ENCODE data around the gene HSD3B7. TPM values are rescaled to one million over a fixed set of nuclear protein-coding genes. Genes with fewer than 3 reads are reported as not detected.
A peak's percentile ranks its signal among the peaks of the same experiment; 100 is the strongest.
"Not testable (repeated sequence)": the region's sequence is repeated elsewhere in the genome, so short reads cannot be mapped to it uniquely, and the experiment has no call there.

HSD3B7 gene
- total RNA-seq, 1 donor from 2014 or later: 11.5 TPM

GRCh38 chr16:31008149-31008548 lies 23.1 kb downstream of the HSD3B7 start:
- DNase-seq (ENCODE audit: low read depth): no peak
- no peak for TF ChIP-seq CTCF (IDR thresholded peaks at IDR 0.05; ENCODE audit: insufficient read depth, low read length, poor library complexity, severe bottlenecking)
- Histone ChIP-seq H3K27me3 (ENCODE audit: control insufficient read depth, insufficient read depth, low read length) (peaks cover 10% of the 10 kb centered on the region), H3K4me3 (ENCODE audit: low read depth, low read length) (no peak overlapping the region), H3K36me3 (ENCODE audit: control insufficient read depth, insufficient read depth, low read length) (no peaks in the 10 kb centered on the region)

GRCh38 chr16:31008551-31008950 lies 23.5 kb downstream of the HSD3B7 start:
- H3K27me3 ChIP-seq (ENCODE audit: control insufficient read depth, insufficient read depth, low read length): peaks cover 12% of the 10 kb centered on the region
- no peaks in the 10 kb centered on the region for H3K36me3 ChIP-seq (ENCODE audit: control insufficient read depth, insufficient read depth, low read length)
- TF ChIP-seq CTCF (IDR thresholded peaks at IDR 0.05; ENCODE audit: insufficient read depth, low read length, poor library complexity, severe bottlenecking): no peak
- DNase-seq (ENCODE audit: low read depth): no peak
- no peak overlapping the region for H3K4me3 ChIP-seq (ENCODE audit: low read depth, low read length)

- Histone ChIP-seq H3K36me3 (ENCODE audit: control insufficient read depth, insufficient read depth, low read length) (no peaks in the 10 kb centered on the region), H3K4me3 (ENCODE audit: low read depth, low read length) (no peak overlapping the region), H3K27me3 (ENCODE audit: control insufficient read depth, insufficient read depth, low read length) (peaks cover 12% of the 10 kb centered on the region)
- TF ChIP-seq CTCF (IDR thresholded peaks at IDR 0.05; ENCODE audit: insufficient read depth, low read length, poor library complexity, severe bottlenecking): no peak
- no peak for DNase-seq (ENCODE audit: low read depth)
Measured at GRCh38 chr16:31009120-31009519, 24.1 kb downstream of the HSD3B7 start.

GRCh38 chr16:31009894-31010584 lies 25.0 kb downstream of the HSD3B7 start:
- Histone ChIP-seq H3K27me3 (ENCODE audit: control insufficient read depth, insufficient read depth, low read length) (peaks cover 12% of the 10 kb centered on the region), H3K36me3 (ENCODE audit: control insufficient read depth, insufficient read depth, low read length) (no peaks in the 10 kb centered on the region), H3K4me3 (ENCODE audit: low read depth, low read length) (peak overlapping the region; percentile 45)
- TF ChIP-seq CTCF (IDR thresholded peaks at IDR 0.05; ENCODE audit: insufficient read depth, low read length, poor library complexity, severe bottlenecking): peak; percentile 11
- no peak for DNase-seq (ENCODE audit: low read depth)

GRCh38 chr16:31010585-31011325 lies 25.7 kb downstream of the HSD3B7 start, which contains the start of gene STX1B:
Gene STX1B (minus strand): TSS chr16:31010638. CDS start chr16:31010396, 242 bp downstream.
- no peak for TF ChIP-seq CTCF (IDR thresholded peaks at IDR 0.05; ENCODE audit: insufficient read depth, low read length, poor library complexity, severe bottlenecking)
- no peak for DNase-seq (ENCODE audit: low read depth)
- Histone ChIP-seq H3K27me3 (ENCODE audit: control insufficient read depth, insufficient read depth, low read length) (peaks cover 12% of the 10 kb centered on the region), H3K4me3 (ENCODE audit: low read depth, low read length) (peak within 1 kb of the TSS; percentile 45), H3K36me3 (ENCODE audit: control insufficient read depth, insufficient read depth, low read length) (no peaks in the 10 kb centered on the region)

- not testable (repeated sequence) for DNase-seq (ENCODE audit: low read depth); H3K4me3 ChIP-seq (ENCODE audit: low read depth, low read length)
Measured at GRCh38 chr16:31011815-31012214, 26.8 kb downstream of the HSD3B7 start.

GRCh38 chr16:31013292-31013691 lies 28.3 kb downstream of the HSD3B7 start:
- not testable (repeated sequence) for H3K4me3 ChIP-seq (ENCODE audit: low read depth, low read length); DNase-seq (ENCODE audit: low read depth); H3K36me3 ChIP-seq (ENCODE audit: control insufficient read depth, insufficient read depth, low read length)
- H3K27me3 ChIP-seq (ENCODE audit: control insufficient read depth, insufficient read depth, low read length): peaks cover 12% of the 10 kb centered on the region

More at GRCh38 chr16:31011815-31012214, 26.8 kb downstream of the HSD3B7 start:
- not testable (repeated sequence) for H3K36me3 ChIP-seq (ENCODE audit: control insufficient read depth, insufficient read depth, low read length)
- H3K27me3 ChIP-seq (ENCODE audit: control insufficient read depth, insufficient read depth, low read length): peaks cover 12% of the 10 kb centered on the region

Measured in kidney epithelial cell (primary cell).